HepG2 (cell line): ENCODE measurements around the gene KRT7. TPM values are rescaled to one million over a fixed set of nuclear protein-coding genes. Genes with fewer than 3 reads are reported as not detected.

ENCODE experiments used
- ATAC-seq: fragments of 200-7000 bp; cut with Tn5 transposase; 3 replicates; pipeline ENCODE4 v1.9.1; 2020; ENCODE audit warnings: mild to moderate bottlenecking, moderate library complexity
- BruUV-seq: library from RNA; stranded (reverse); fragments of 400-500 nt; replicated peaks from 2 replicates; lab custom pipeline; 2021; lab: Mats Ljungman, UMichigan
- CTCF ChIA-PET: fragments of 300-600 bp; formaldehyde crosslinking; extraction: SDS; loops from one replicate; lab custom pipeline; 2021; ENCODE audit warnings: low total read pairs, inconsistent platforms, low intra/inter-chr PET ratio; lab: Yijun Ruan, JAX
- POLR2A ChIA-PET: fragments of 350-600 bp; sonication (Branson Sonifier 250); formaldehyde crosslinking; loops from one replicate; lab custom pipeline; 2020; ENCODE audit warnings: antibody characterized with exemption, inconsistent platforms; lab: Yijun Ruan, JAX
- DNase-seq: peaks from one replicate; pipeline ENCODE4 v3.0.0-alpha.2; 2015; ENCODE audit warnings: low spot score
- FAIRE-seq: peaks from 3 replicates; lab custom pipeline; 2011; peaks lifted over from hg19 to GRCh38; lab: Jason Lieb, UNC
- H2AFZ ChIP-seq: one replicate; pipeline ENCODE4 v1.6.1; 2011; ENCODE audit warnings: low read length, inconsistent platforms
- H3K27ac ChIP-seq: fragments of 300-600 bp; 3 replicates; pipeline ENCODE4 v1.8.0; 2011; ENCODE audit warnings: mixed run types, mild to moderate bottlenecking, mixed read lengths, low read length, inconsistent platforms; ENCODE audit not compliant: insufficient read depth; ENCODE audit errors: extremely low read length
- H3K27me3 ChIP-seq, 2 experiments: fragments of 200-600 bp in 1 of 2; 2 replicates in 1 of 2; 3 replicates in 1 of 2; pipeline versions ENCODE4 v1.6.0 to v1.8.0; 2011; ENCODE audit warnings: low read length in 2 of 2, mild to moderate bottlenecking in 2 of 2, moderate library complexity in 2 of 2, inconsistent platforms in 1 of 2; ENCODE audit not compliant: insufficient read depth in 2 of 2, control insufficient read depth in 1 of 2
- H3K36me3 ChIP-seq, 2 experiments: fragments of 200-600 bp in 1 of 2; replicated peaks in 1 of 2; 2 replicates in 1 of 2; 3 replicates in 1 of 2; pipeline versions ENCODE4 v1.5.1 to v1.8.0; 2011; ENCODE audit warnings: low read length in 2 of 2, inconsistent platforms in 1 of 2; ENCODE audit not compliant: insufficient read depth in 2 of 2, control insufficient read depth in 1 of 2
- H3K4me1 ChIP-seq: 2 replicates; pipeline ENCODE4 v1.5.1; 2012; ENCODE audit warnings: low read length, inconsistent platforms; ENCODE audit not compliant: insufficient read depth
- H3K4me2 ChIP-seq: 2 replicates; pipeline ENCODE4 v1.6.0; 2011; ENCODE audit warnings: low read depth, low read length, inconsistent platforms
- H3K4me3 ChIP-seq, 3 experiments: fragments of 200-600 bp in 1 of 3; sonication (generic), shearing (Covaris generic) in 1 of 3; replicated peaks in 1 of 3; 2 replicates each; pipeline ENCODE4 v1.5.1; 2011 to 2016; ENCODE audit warnings: low read length in 3 of 3, inconsistent platforms in 2 of 3, low read depth in 2 of 3, mild to moderate bottlenecking in 2 of 3, control low read depth in 1 of 3, mixed read lengths in 1 of 3; ENCODE audit not compliant: insufficient read depth in 1 of 3
- H3K79me2 ChIP-seq: one replicate; pipeline ENCODE4 v1.6.1; 2011; ENCODE audit warnings: low read length, inconsistent platforms; ENCODE audit not compliant: insufficient read depth
- H3K9ac ChIP-seq: 2 replicates; pipeline ENCODE4 v1.6.0; 2011; ENCODE audit warnings: mild to moderate bottlenecking, low read depth, low read length, inconsistent platforms; ENCODE audit not compliant: insufficient read depth
- H3K9me3 ChIP-seq: 2 replicates; pipeline ENCODE4 v1.5.1; 2012; ENCODE audit warnings: mild to moderate bottlenecking, low read length
- H4K20me1 ChIP-seq: 2 replicates; pipeline ENCODE4 v1.6.0; 2011; ENCODE audit warnings: inconsistent platforms, mild to moderate bottlenecking, low read length, moderate library complexity; ENCODE audit not compliant: insufficient read depth
- ATAD3A ChIP-seq: sonication (generic); formaldehyde crosslinking; IDR thresholded peaks from 2 replicates; pipeline ENCODE4 v1.4.0; 2020; ENCODE audit warnings: missing genetic modification reagents
- IRF9 ChIP-seq: sonication (generic); formaldehyde crosslinking; IDR thresholded peaks from 2 replicates; pipeline ENCODE4 v1.8.0; 2022; ENCODE audit warnings: missing genetic modification reagents, mild to moderate bottlenecking, borderline replicate concordance
- ISX ChIP-seq: sonication (generic); formaldehyde crosslinking; conservative IDR thresholded peaks from 2 replicates; pipeline ENCODE4 v1.5.0; 2020; ENCODE audit warnings: missing genetic modification reagents
- REST ChIP-seq, 2 experiments: IDR thresholded peaks; 2 replicates each; pipeline ENCODE4 v1.6.1; 2011 to 2012; ENCODE audit warnings: low read length in 2 of 2, borderline replicate concordance in 1 of 2, low read depth in 1 of 2, mild to moderate bottlenecking in 1 of 2, moderate library complexity in 1 of 2
- ZFAT ChIP-seq: sonication (generic); formaldehyde crosslinking; conservative IDR thresholded peaks from 2 replicates; pipeline ENCODE4 v1.8.1; 2023; ENCODE audit warnings: missing genetic modification reagents, inconsistent platforms
- ZNF337 ChIP-seq: sonication (generic); formaldehyde crosslinking; IDR thresholded peaks from 2 replicates; pipeline ENCODE4 v1.5.1; 2020; ENCODE audit warnings: missing genetic modification reagents, low read depth, mild to moderate bottlenecking, borderline replicate concordance
- ZNF503 ChIP-seq: sonication (generic); formaldehyde crosslinking; IDR thresholded peaks from 2 replicates; pipeline ENCODE4 v1.4.0; 2020; ENCODE audit warnings: missing genetic modification reagents
- ZNF773 ChIP-seq: sonication (generic); formaldehyde crosslinking; IDR thresholded peaks from 2 replicates; pipeline ENCODE4 v1.4.0; 2020; ENCODE audit warnings: missing genetic modification reagents, borderline replicate concordance
- WGBS: methylation state at CpG from one replicate; pipeline ENCODE4 v1.1.6; 2017; ENCODE audit warnings: low lambda C conversion rate; 5-methylcytosine and 5-hydroxymethylcytosine counted together
- in situ Hi-C: cut with HindIII; loops from 2 replicates; pipeline ENCODE4 v1.10.0; 2017; ENCODE audit warnings: low pct_unique_long_range_greater_than_20kb; ENCODE audit not compliant: extremely low pct_ligation_motif_present
- intact Hi-C: fragments of 100-400 bp; cut with micrococcal nuclease; formaldehyde crosslinking; loops from one replicate; pipeline ENCODE4 v1.10.0; 2022; ENCODE audit not compliant: unreplicated experiment
- polyA plus RNA-seq, 8 experiments: library from polyadenylated mRNA; depleted of rRNA in 3 of 8; stranded (reverse) in 7 of 8; unstranded in 1 of 8; fragments of >200 nt; fragmentation: Illumina TruSeq in 4 of 8; extraction: Trizol in 4 of 8; gene quantifications; 2 replicates each; pipeline versions ENCODE4 v1.2.1 to v1.2.3, GENCODE V29; 2011 to 2016; ENCODE audit warnings: low read depth in 4 of 8, missing spikeins in 1 of 8, mixed read lengths in 1 of 8; ENCODE audit not compliant: insufficient read depth in 1 of 8
- total RNA-seq, 5 experiments: library from RNA; depleted of rRNA; stranded (reverse); fragments of >200 nt; fragmentation: Illumina TruSeq; extraction: Trizol; gene quantifications; 2 replicates each; pipeline ENCODE4 v1.2.3, GENCODE V29; 2016; ENCODE audit warnings: low read depth in 1 of 5

Gene KRT7
- total and polyA plus RNA-seq, 2 of the 13 experiments (the other 11 are each of a cell fraction or from before 2014, with no cell fraction given): 0.83 TPM; not detected in 1

GRCh38 chr12:52244615-52244994 lies 11.6 kb downstream of the KRT7 start (continued):
- TF ChIP-seq ZNF337 (CRISPR knock-in tag): no peak

- intact Hi-C loops: no loop called here
- H4K20me1 ChIP-seq: 0 out of 2 replicates have a peak, but pooled peaks cover 2% of the 10 kb centered on the region
- FAIRE-seq: no peak
- ChIA-PET CTCF (no interaction called here), POLR2A (no interaction called here)
- DNase-seq: no peak
- H3K4me2 ChIP-seq: no peak overlapping the region
- BruUV-seq: no TSS peak
- H3K27ac ChIP-seq: no peak overlapping the region
- no peak overlapping the region for H2AFZ ChIP-seq
- no peak for ATAC-seq
- no peaks in the 10 kb centered on the region for H3K36me3 ChIP-seq
- WGBS: 18% methylated on average over 3 of the region's 20 CpGs
- no peak overlapping the region for H3K9ac ChIP-seq
- no peaks in the 10 kb centered on the region for H3K79me2 ChIP-seq
- no peaks in the 10 kb centered on the region for H3K9me3 ChIP-seq
- peaks cover 6 to 54% of the 10 kb centered on the region in 2 experiments; a peak in 4 of 5 replicates for H3K27me3 ChIP-seq
- TF ChIP-seq ZNF773 (CRISPR knock-in tag) (no peak), ZFAT (CRISPR knock-in tag) (no peak), IRF9 (CRISPR knock-in tag) (no peak), ISX (no peak), ATAD3A (CRISPR knock-in tag) (no peak), ZNF503 (no peak), REST (IDR thresholded peaks at IDR 0.05; ENCODE audit: borderline replicate concordance in 1 of 2, low read depth in 1 of 2, low read length in 2 of 2) (no peak)
- peaks cover 20% of the 10 kb centered on the region for H3K4me1 ChIP-seq
- in situ Hi-C loops: no loop called here
- H3K4me3 ChIP-seq: no peak overlapping the region
Measured at GRCh38 chr12:52245259-52245961, 12.4 kb downstream of the KRT7 start.
